Measurements from ENCODE around the gene SCAND1.
A peak's percentile ranks its signal among the peaks of the same experiment; 100 is the strongest.

SCAND1 gene

GRCh38 chr20:35954200-35954906 is at the start of gene SCAND1:
Gene SCAND1 (minus strand): TSS chr20:35954502. CDS start chr20:35954284, 218 bp downstream.
- TF ChIP-seq CTCF (IDR thresholded peaks at IDR 0.05), result peak; percentile 99

- no peak for TF ChIP-seq CTCF (IDR thresholded peaks at IDR 0.05)
Measured at GRCh38 chr20:36004045-36004444, 49.7 kb upstream of the SCAND1 start.

- no peak for TF ChIP-seq CTCF (IDR thresholded peaks at IDR 0.05)
Measured at GRCh38 chr20:36002855-36003254, 48.6 kb upstream of the SCAND1 start.

- peak; percentile 96 for TF ChIP-seq CTCF (IDR thresholded peaks at IDR 0.05)
Measured at GRCh38 chr20:35994994-35995453, 40.7 kb upstream of the SCAND1 start.

- TF ChIP-seq CTCF (IDR thresholded peaks at IDR 0.05), result peak; percentile 89
Measured at GRCh38 chr20:35992713-35993335, 38.5 kb upstream of the SCAND1 start.

GRCh38 chr20:35991142-35991771 is 37.0 kb upstream of the SCAND1 start:
- TF ChIP-seq CTCF (IDR thresholded peaks at IDR 0.05), result peak; percentile 53; the same call in 1 of the 2 replicates

GRCh38 chr20:35988910-35989463 is 34.7 kb upstream of the SCAND1 start:
- no peak for TF ChIP-seq CTCF (IDR thresholded peaks at IDR 0.05)

Measured in LNCAP (cell line).